Measurements from ENCODE around the gene TUBGCP2.

GRCh38 chr10:133230387-133231195, 78.1 kb downstream of the TUBGCP2 start:
- TF ChIP-seq CTCF (IDR thresholded peaks at IDR 0.05) = no peak
- no peak for TF ChIP-seq EP300 (IDR thresholded peaks at IDR 0.05; ENCODE audit: low read depth)
